LNCaP clone FGC (cell line): ENCODE measurements around the gene ZNF785.
A peak's percentile ranks its signal among the peaks of the same experiment; 100 is the strongest.

ENCODE experiments used
- DNase-seq: peaks from one replicate; pipeline ENCODE4 v3.0.0-alpha.2; 2011; ENCODE audit warnings: low read depth
- H3K4me3 ChIP-seq: 2 replicates; pipeline ENCODE4 v1.5.1; 2011; ENCODE audit warnings: mild to moderate bottlenecking, low read depth, low read length, control low read depth
- CTCF ChIP-seq: IDR thresholded peaks from 2 replicates; pipeline ENCODE4 v1.5.1; 2012; ENCODE audit warnings: mild to moderate bottlenecking; ENCODE audit not compliant: control insufficient read depth, insufficient read depth; ENCODE audit errors: extremely low read depth

ZNF785 gene

GRCh38 chr16:30533146-30533522 lies 52.4 kb downstream of the ZNF785 start:
- H3K4me3 ChIP-seq: peak overlapping the region; percentile 72
- peak; percentile 37 for DNase-seq
- TF ChIP-seq CTCF: no peak

GRCh38 chr16:30532285-30533145 lies 53.0 kb downstream of the ZNF785 start:
- TF ChIP-seq CTCF: no peak
- DNase-seq: no peak
- H3K4me3 ChIP-seq: peak overlapping the region; percentile 72; the same call in 1 of the 2 replicates
